ENCODE data around the gene RANBP3. TPM values are rescaled to one million over a fixed set of nuclear protein-coding genes. Genes with fewer than 3 reads are reported as not detected.

The RANBP3 gene
- total and polyA plus RNA-seq, 2 of the 8 experiments (the other 6 are each of a cell fraction or from before 2014, with no cell fraction given), result 95.4 to 122 TPM

DNA sequence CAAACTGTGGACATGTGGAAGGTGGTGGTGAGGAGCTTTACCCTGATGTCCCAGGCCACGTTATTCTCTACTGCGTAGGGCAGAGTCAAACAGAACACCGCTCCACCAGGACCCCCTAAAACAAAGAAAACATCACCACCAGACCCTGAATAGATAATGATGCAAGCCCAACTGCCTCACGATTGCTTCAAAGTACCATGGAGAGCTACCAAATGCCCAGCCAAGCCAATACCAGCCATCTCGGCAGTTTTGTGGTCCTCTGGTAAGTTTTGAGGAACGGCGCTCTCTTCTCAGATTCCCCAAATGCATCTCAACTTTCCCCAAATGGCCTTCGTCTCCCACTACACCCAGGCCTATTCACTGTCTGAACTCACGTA lies 5.6 kb downstream of the RANBP3 start:
- Histone ChIP-seq H3K79me1 (ENCODE audit: low read depth, low read length) (peaks cover 63% of the 10 kb centered on the region), H2BK12ac (ENCODE audit: low read depth, low read length) (no peak overlapping the region), H2AK5ac (ENCODE audit: low read depth, low read length) (no peak overlapping the region), H3K9ac (replicated peaks in 1 of 4; ENCODE audit: extremely low read depth in 1 of 4, low read depth in 3 of 4, low read length in 3 of 4) (no peak overlapping the region), H2BK15ac (ENCODE audit: low read length) (no peak overlapping the region), H3K36me3 (ENCODE audit: control insufficient read depth in 2 of 4, insufficient read depth in 4 of 4, low read length in 3 of 4) (peaks cover 0 to 21% (median 7%) of the 10 kb centered on the region in 4 experiments; a peak in 6 of 8 replicates), H4K91ac (replicated peaks; ENCODE audit: insufficient read length, low read length) (no peak overlapping the region), H3K79me2 (ENCODE audit: control insufficient read depth in 1 of 2, insufficient read depth in 2 of 2, low read length in 2 of 2) (peaks cover 60 to 98% of the 10 kb centered on the region in 2 experiments), H2BK5ac (ENCODE audit: low read depth, low read length) (no peak overlapping the region), H3K23ac (ENCODE audit: insufficient read length) (no peak overlapping the region), H3K14ac (ENCODE audit: insufficient read length) (no peak overlapping the region), H3K9me3 (ENCODE audit: insufficient read depth in 2 of 2, low read depth in 1 of 2, low read length in 1 of 2) (no peaks in the 10 kb centered on the region), H4K8ac (ENCODE audit: extremely low read depth, insufficient read depth, low read length) (no peak overlapping the region), H3K4me1 (replicated peaks in 1 of 4; ENCODE audit: control insufficient read depth in 3 of 4, insufficient read depth in 4 of 4, low read length in 3 of 4) (peaks cover 13 to 18% (median 14%) of the 10 kb centered on the region in 4 experiments), H4K20me1 (replicated peaks in 1 of 2; ENCODE audit: control insufficient read depth in 1 of 2, insufficient read depth in 2 of 2, low read length in 2 of 2) (peaks cover 43 to 60% of the 10 kb centered on the region in 2 experiments), H3K56ac (replicated peaks; ENCODE audit: insufficient read length, low read depth, low read length) (no peak overlapping the region), H3K4me3 (ENCODE audit: extremely low read depth in 1 of 4, insufficient read depth in 2 of 4, low read depth in 3 of 4, low read length in 4 of 4) (no peak overlapping the region), H3K23me2 (ENCODE audit: low read depth, low read length) (peaks cover 6% of the 10 kb centered on the region; the same call in 1 of the 2 replicates), H3K27ac (ENCODE audit: low read depth, low read length) (no peak overlapping the region), H3K4ac (replicated peaks; ENCODE audit: insufficient read length, low read depth, low read length) (no peak overlapping the region), H2BK20ac (ENCODE audit: low read length) (no peak overlapping the region), H3K4me2 (ENCODE audit: insufficient read depth in 1 of 2, low read depth in 2 of 2, low read length in 2 of 2) (no peak overlapping the region), H3K27me3 (replicated peaks in 1 of 4; ENCODE audit: control insufficient read depth in 3 of 4, extremely low read depth in 1 of 4, insufficient read depth in 3 of 4, low read length in 3 of 4) (no peaks in the 10 kb centered on the region), H2AFZ (ENCODE audit: low read length) (no peak overlapping the region), H3K18ac (ENCODE audit: extremely low read depth, low read length) (no peak overlapping the region), H4K5ac (ENCODE audit: insufficient read length, low read depth, low read length) (no peak overlapping the region), H2BK120ac (replicated peaks; ENCODE audit: low read depth, low read length) (no peak overlapping the region)
- POLR2A ChIA-PET (ENCODE audit: partially characterized antibody), result interaction anchor here (0.9 to 4.4 kb wide), 5 partner anchors 9 to 47 kb away, joined by 3 to 13 read pairs (median 4); no protein-coding TSS in a partner anchor
- FAIRE-seq (no peak), DNase-seq (ENCODE audit: low read depth in 1 of 2, low spot score in 2 of 2) (no peak)
- TF ChIP-seq NANOG (IDR thresholded peaks at IDR 0.05; ENCODE audit: insufficient read depth, low read depth, low read length, poor library complexity, severe bottlenecking) (no peak), CBX5 (IDR thresholded peaks at IDR 0.05; ENCODE audit: low read depth, low read length) (no peak), CBX8 (IDR thresholded peaks at IDR 0.05; ENCODE audit: borderline replicate concordance, low read depth, low read length) (no peak)
- 97% methylated on average over 9 of the region's 9 CpGs; no CpG with 5 or more reads in 1 of the 2 experiments for WGBS, 2 experiments (ENCODE audit: extremely low coverage in 1 of 2, insufficient coverage in 1 of 2, insufficient read length in 1 of 2, insufficient replicate concordance in 2 of 2, low coverage in 1 of 2, low lambda C conversion rate in 2 of 2, missing lambda C conversion rate in 1 of 2)
- CTCF ChIA-PET (ENCODE audit: partially characterized antibody), result interaction anchor here (0.6 to 2.2 kb wide), 6 partner anchors 15 to 1985 kb away, joined by 3 to 7 read pairs (median 4); no protein-coding TSS in a partner anchor

All from H1 (cell line).